HepG2 (cell line): ENCODE data around the gene LSM2. TPM values are rescaled to one million over a fixed set of nuclear protein-coding genes. Genes with fewer than 3 reads are reported as not detected.

Experiments used
- CCAR2 ChIP-seq: fragments of 200-400 bp; formaldehyde crosslinking; optimal IDR thresholded peaks from 2 replicates; pipeline ENCODE3; 2018; ENCODE audit warnings: low read depth, mild to moderate bottlenecking, low read length, moderate library complexity
- HOXA5 ChIP-seq: sonication (generic); formaldehyde crosslinking; IDR thresholded peaks from 2 replicates; pipeline ENCODE4 v1.4.0; 2020; ENCODE audit warnings: missing genetic modification reagents
- MBD4 ChIP-seq: IDR thresholded peaks from 2 replicates; pipeline ENCODE4 v1.6.1; 2012; ENCODE audit warnings: low read length, inconsistent platforms, borderline replicate concordance
- MED1 ChIP-seq: sonication (generic); formaldehyde crosslinking; IDR thresholded peaks from 2 replicates; pipeline ENCODE4 v1.4.0; 2020; ENCODE audit warnings: missing genetic modification reagents
- MED13 ChIP-seq: sonication (generic); formaldehyde crosslinking; IDR thresholded peaks from 2 replicates; pipeline ENCODE4 v1.5.0; 2020; ENCODE audit warnings: missing genetic modification reagents
- MXD4 ChIP-seq: IDR thresholded peaks from 2 replicates; pipeline ENCODE4 v1.6.1; 2016; ENCODE audit warnings: mild to moderate bottlenecking, missing biosample characterization, missing genetic modification reagents
- NFRKB ChIP-seq: fragments of 450-650 bp; IDR thresholded peaks from 2 replicates; pipeline ENCODE4 v1.6.1; 2017
- PBX3 ChIP-seq: sonication (generic); formaldehyde crosslinking; IDR thresholded peaks from 2 replicates; pipeline ENCODE4 v1.8.1; 2023; ENCODE audit warnings: missing genetic modification reagents, inconsistent platforms, borderline replicate concordance
- SKIL ChIP-seq: sonication (generic); formaldehyde crosslinking; IDR thresholded peaks from 2 replicates; pipeline ENCODE4 v1.8.0; 2022; ENCODE audit warnings: missing genetic modification reagents, mild to moderate bottlenecking, moderate library complexity, borderline replicate concordance
- SNAPC4 ChIP-seq: sonication (generic); formaldehyde crosslinking; IDR thresholded peaks from 2 replicates; pipeline ENCODE4 v1.4.0; 2020; ENCODE audit warnings: mild to moderate bottlenecking, missing genetic modification reagents
- ZBTB14 ChIP-seq: sonication (generic); formaldehyde crosslinking; IDR thresholded peaks from 2 replicates; pipeline ENCODE4 v1.4.0; 2020; ENCODE audit warnings: missing genetic modification reagents
- ZBTB7B ChIP-seq: sonication (generic); formaldehyde crosslinking; IDR thresholded peaks from 2 replicates; pipeline ENCODE4 v1.4.0; 2020; ENCODE audit warnings: missing genetic modification reagents
- ZBTB8A ChIP-seq: sonication (generic); formaldehyde crosslinking; IDR thresholded peaks from 2 replicates; pipeline ENCODE4 v1.4.0; 2020; ENCODE audit warnings: mild to moderate bottlenecking, low read depth, missing genetic modification reagents, borderline replicate concordance
- ZFP90 ChIP-seq: sonication (generic); formaldehyde crosslinking; IDR thresholded peaks from 2 replicates; pipeline ENCODE4 v1.8.0; 2022; ENCODE audit warnings: missing genetic modification reagents, mild to moderate bottlenecking, inconsistent platforms, borderline replicate concordance
- ZNF230 ChIP-seq: sonication (generic); formaldehyde crosslinking; IDR thresholded peaks from 2 replicates; pipeline ENCODE4 v1.4.0; 2020; ENCODE audit warnings: mild to moderate bottlenecking, missing genetic modification reagents
- ZNF335 ChIP-seq: sonication (generic); formaldehyde crosslinking; IDR thresholded peaks from 2 replicates; pipeline ENCODE4 v1.4.0; 2020; ENCODE audit warnings: missing genetic modification reagents
- ZNF629 ChIP-seq: sonication (generic); formaldehyde crosslinking; conservative IDR thresholded peaks from 2 replicates; pipeline ENCODE4 v1.5.0; 2020; ENCODE audit warnings: missing genetic modification reagents
- polyA plus RNA-seq, 8 experiments: library from polyadenylated mRNA; depleted of rRNA in 3 of 8; stranded (reverse) in 7 of 8; unstranded in 1 of 8; fragments of >200 nt; fragmentation: Illumina TruSeq in 4 of 8; extraction: Trizol in 4 of 8; gene quantifications; 2 replicates each; pipeline versions ENCODE4 v1.2.1 to v1.2.3, GENCODE V29; 2011 to 2016; ENCODE audit warnings: low read depth in 4 of 8, missing spikeins in 1 of 8, mixed read lengths in 1 of 8; ENCODE audit not compliant: insufficient read depth in 1 of 8
- total RNA-seq, 5 experiments: library from RNA; depleted of rRNA; stranded (reverse); fragments of >200 nt; fragmentation: Illumina TruSeq; extraction: Trizol; gene quantifications; 2 replicates each; pipeline ENCODE4 v1.2.3, GENCODE V29; 2016; ENCODE audit warnings: low read depth in 1 of 5

The LSM2 gene
- total and polyA plus RNA-seq, 2 of the 13 experiments (the other 11 are each of a cell fraction or from before 2014, with no cell fraction given), result 69.4 to 90.5 TPM

GRCh38 chr6:31834367-31835250 lies 27.8 kb upstream of the LSM2 start (continued):
- TF ChIP-seq ZNF335 (CRISPR knock-in tag) (peak; percentile 100), SNAPC4 (CRISPR knock-in tag) (peak; percentile 92), MBD4 (0 out of 2 replicates have a peak, but pooled peaks have one; percentile 75), ZFP90 (CRISPR knock-in tag) (peak; percentile 91; the same call in 1 of the 2 replicates), MED13 (CRISPR knock-in tag) (peak; percentile 93), SKIL (CRISPR knock-in tag) (no peak; the same call in none of the 2 replicates), ZNF230 (peak; percentile 92), HOXA5 (CRISPR knock-in tag) (peak; percentile 97), NFRKB (peak; percentile 39; the same call in 1 of the 2 replicates), MXD4 (peak; percentile 89), MED1 (CRISPR knock-in tag) (peak; percentile 73), CCAR2 (no peak), PBX3 (CRISPR knock-in tag) (peak; percentile 84; the same call in 1 of the 2 replicates), ZBTB7B (CRISPR knock-in tag) (peak; percentile 47; the same call in 1 of the 2 replicates), ZBTB14 (CRISPR knock-in tag) (peak; percentile 98), ZBTB8A (CRISPR knock-in tag) (no peak), ZNF629 (peak; percentile 63)
